Dedifferentiated amniotic fluid mesenchymal stem cell (primary cell): ENCODE measurements around the gene ASPDH.

ENCODE experiments used
- DNase-seq: peaks from one replicate; pipeline ENCODE4 v3.0.0-alpha.2; 2016; ENCODE audit errors: extremely low spot score

ASPDH gene

DNA sequence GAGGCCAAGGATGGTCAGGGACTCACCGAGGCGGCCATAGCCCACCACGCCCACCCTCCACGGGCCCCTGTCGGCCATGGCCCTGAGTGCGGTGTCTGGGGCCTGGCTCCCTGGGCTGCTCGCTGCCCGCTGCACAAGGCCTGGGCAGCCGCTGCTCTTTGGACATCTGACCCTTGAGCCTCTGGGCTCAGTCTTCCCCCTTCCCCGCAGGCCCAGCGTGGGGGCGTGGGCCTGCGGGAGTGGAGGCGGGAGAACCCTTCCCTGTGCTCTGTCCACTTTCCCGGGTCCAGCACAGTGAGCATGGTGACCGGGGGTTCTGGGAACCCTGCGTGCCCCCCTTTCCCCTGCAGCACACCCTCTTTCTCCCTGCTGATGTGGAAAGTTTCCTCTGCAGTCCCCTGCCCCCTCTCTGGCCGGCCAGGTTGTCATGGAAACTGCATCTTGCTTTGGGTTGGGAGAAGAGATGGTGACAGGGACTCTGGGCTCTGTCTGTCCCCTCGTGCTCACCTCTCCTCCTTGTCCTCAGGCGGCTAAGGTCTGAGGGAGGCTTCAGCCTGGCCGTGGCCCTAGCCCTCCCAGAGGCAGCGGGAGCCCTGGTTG, at the start of gene ASPDH:
TSS of gene ASPDH (minus strand) at position 168 of the 600 bp plus-strand sequence. CDS start at position 78, 90 bp downstream.
- DNase-seq, result no peak

DNA sequence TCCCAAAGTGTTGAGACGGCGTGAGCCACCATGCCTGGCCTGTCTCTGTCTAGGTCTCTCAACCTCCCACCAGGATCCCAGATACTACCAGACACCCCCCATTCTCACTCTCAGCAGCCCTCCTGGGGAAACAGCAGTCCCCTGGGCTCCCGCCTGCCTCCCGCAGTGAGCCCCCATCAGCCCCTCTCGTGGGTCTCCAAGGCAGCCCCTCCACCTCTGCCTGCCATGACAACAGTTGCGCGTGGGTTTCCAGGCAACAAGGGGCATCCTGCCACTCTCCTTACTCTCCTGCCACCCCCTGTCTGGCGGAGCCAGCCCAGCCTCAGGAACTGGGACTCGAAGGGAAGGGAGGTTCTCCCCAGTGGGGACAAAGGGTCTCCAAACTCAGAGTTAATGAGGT, 49.3 kb upstream of the ASPDH start:
- DNase-seq, result no peak

DNA sequence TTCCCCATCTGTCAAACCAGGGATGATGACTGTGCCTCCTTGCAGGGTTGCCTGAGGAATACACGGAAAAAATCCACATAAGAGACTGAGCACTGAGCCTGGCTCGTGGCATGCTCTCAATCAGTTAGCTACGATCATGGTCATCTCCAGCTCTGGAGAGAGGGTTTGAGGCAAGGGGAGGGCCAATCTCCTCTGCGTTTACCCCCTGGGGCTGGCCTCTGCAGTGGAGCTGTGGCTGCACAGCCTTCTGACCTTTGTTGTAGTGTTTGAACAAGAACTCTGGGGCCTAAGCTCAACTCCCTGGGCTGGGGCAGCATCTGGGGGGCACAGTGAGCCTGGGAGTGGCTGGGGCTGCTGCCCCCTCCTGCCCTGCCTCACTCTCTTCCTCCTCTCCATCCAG, 48.6 kb upstream of the ASPDH start:
- DNase-seq, result no peak

DNA sequence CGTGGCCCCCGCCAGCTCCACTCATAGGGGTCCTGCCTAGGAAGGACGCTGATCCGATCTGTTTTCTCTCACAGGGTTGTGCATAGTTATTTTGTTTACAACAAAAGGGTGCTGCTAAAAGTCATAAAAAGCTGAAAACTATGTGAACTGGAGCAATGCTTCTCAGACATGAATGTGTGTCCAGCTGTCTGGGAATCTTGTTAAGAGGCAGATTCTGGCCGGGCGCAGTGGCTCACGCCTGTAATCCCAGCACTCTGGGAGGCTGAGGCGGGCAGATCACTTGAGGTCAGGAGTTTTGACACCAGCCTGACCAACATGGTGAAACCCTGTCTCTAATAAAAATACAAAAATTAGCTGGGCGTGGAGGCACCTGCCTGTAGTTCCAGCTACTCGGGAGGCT, 45.9 kb upstream of the ASPDH start:
- DNase-seq, result no peak

DNA sequence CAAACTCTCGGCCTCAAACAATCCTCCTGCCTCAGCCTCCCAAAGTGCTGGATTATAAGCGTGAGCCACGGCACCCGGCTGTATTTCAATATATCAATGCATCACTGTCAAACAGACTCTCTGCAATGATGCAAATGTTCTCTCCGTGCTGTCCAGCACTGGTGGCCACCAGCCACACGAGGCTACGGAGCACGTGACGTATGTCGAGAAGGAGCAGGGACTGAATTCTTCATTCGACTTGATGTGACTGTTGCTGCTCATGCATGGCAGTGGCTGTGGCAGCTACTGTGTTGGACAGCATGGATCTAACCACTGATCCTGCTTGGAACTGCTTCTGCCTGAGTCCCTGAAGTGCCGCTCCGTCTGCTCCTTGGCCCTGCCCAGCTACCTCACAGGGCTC, 44.7 kb upstream of the ASPDH start:
- DNase-seq, result no peak

DNA sequence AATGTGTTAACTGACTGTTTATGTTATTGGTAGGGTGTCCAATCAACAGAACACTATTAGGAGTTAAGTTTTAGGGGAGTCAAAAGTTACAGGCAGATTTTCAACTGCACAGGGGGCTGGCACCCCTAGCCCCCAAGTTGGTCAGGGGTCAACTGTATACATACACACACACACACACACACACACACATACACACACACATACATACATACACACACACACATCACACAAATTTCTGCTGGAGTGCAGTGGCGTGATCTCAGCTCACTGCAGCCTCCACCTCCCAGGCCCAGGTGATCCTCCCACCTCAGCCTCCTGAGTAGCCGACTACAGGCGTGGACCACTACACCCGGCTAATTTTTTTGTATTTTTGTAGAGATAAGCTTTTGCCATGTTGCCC, 44.3 kb upstream of the ASPDH start:
- no peak for DNase-seq

DNA sequence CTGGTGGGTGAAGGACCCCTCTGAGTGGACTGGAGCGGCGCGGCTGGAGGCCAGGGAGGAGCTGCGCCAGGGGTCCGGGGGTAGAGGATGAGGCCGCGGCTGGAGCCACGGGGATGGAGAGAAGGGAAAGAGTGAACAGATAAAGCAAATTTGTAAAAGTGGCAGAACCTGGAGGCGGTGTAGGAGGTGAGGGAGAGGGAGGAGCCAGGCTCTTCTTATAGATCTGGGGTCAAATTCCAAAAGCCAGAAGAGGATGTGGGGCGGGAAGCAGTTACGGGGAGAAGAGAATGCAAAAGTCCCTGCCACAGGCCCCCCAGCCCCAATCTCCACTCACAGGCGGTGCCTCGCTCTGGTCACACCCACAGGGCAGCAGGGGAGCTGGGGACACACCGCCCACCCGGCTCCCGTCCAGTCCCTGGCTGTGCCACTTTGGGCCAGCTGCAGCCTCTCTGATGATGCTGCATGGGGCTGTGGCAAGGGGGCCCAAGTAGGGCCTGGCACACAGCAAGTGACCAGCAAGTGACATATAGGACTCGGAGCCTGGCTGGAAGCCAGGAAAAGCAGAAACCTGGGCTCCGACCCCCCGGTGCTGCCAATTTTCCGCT, 43.4 kb upstream of the ASPDH start:
- no peak for DNase-seq

DNA sequence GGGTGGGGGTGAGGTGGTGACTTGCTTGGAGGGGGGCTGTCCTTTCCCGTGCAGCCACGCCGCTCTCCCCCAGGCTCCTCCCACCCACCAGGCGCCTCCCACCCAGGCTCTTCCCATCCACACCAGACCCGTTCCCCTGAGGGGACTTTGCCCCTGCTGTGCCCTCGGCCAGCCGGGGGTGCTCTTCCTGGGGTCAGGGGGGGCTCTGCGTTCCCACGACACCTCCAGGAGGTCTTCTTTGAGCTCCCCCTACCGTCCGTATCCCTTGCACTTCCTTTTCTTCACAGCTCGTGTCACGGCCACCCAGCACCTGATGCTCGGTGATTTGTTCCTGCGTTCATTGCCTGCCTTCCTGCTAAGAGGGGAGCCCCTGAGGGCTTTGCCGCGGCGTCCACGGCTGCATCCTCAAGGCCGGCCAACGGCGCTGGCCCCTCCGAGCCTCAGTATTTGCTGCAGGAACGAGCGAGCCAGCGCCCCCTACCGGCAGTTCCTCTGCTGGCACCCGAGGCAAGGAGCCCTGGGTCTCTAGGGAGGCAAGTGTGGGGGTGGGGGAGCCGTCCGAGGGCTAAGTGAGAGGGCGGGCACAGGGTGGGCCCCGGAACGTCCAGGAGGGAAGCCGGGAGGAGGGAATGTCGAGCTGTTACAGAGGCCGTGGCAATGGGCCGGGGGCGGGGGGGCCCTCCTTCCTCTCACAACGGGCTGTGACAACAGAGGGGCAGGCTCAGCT, 42.7 kb upstream of the ASPDH start:
- DNase-seq, result peak; percentile 50

DNA sequence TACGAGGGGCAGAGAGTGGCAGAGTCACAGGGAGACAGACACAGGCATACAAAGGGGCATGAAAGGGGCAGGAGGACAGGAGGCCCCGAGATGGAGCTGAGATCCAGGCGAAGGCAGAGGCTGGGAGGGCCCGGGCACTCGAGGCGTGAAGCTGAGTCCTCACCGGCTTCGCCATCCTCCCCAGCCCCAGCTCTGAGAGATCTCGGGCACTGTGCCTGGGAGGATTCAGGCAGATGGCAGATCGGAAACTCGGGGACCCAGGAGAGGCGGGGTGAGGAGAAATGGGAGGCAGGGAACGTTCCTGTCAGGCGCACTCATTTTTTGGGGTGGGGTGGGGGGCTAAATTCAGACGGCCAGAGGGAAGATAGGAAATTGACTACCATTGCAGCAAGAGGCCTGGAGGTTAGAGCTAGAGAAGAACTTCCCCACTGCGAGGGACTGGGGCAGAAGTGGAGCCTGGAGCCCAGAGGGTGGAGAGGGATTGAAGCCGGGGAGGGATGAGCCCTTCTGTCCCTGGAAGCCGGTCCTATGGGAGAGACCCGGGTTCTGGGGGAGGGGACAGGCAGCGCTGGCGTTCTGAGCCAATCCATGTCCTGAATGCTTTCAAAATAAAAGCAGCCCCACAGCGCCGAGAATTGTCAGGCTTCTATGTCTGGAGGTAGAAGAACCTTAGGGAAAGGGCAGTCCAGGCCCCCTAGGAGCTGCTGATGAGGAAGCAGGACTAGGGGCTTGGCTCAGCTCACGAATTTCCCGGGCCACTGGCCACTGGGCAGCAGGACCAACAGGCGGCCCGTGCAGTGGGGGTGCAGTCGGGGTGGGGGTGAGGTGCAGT, 42.0 kb upstream of the ASPDH start:
- no peak for DNase-seq

DNA sequence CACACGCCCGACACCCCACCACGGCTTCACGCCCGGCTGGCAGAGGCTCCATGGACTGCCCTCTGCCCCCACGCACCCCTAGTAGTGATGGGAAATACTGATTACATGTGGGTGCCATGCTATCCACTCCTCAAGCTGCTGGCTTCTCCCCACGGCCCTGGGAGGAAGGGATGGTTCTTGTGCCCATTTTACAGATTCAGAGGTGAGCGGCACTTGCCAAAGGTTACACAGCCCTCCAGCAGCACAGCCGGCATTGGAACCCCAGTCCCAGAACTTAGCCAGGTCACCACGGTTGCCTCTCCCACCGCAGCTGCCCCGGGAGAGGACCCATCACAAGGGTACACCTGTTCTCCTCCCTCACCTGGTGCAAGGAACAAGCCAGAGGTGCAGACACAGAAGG, 41.3 kb upstream of the ASPDH start:
- DNase-seq, result no peak

DNA sequence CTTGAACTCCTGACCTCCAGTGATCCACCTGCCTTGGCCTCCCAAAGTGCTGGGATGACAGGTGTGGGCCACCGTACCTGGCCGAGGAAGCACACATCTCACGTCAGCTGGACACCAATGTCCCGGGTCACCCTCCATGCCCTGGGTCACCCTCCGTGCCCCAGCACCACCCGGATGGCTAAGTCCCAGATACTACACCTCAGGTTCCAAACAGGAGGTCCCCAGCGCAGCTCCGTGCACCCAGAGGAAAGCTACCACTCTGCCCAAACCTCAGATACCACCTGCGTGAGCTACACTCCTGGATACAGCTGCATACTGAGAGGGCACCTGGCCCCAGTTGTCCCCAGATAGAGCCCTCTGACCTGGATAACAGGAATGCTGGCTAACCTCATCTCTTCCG, 40.5 kb upstream of the ASPDH start:
- no peak for DNase-seq

DNA sequence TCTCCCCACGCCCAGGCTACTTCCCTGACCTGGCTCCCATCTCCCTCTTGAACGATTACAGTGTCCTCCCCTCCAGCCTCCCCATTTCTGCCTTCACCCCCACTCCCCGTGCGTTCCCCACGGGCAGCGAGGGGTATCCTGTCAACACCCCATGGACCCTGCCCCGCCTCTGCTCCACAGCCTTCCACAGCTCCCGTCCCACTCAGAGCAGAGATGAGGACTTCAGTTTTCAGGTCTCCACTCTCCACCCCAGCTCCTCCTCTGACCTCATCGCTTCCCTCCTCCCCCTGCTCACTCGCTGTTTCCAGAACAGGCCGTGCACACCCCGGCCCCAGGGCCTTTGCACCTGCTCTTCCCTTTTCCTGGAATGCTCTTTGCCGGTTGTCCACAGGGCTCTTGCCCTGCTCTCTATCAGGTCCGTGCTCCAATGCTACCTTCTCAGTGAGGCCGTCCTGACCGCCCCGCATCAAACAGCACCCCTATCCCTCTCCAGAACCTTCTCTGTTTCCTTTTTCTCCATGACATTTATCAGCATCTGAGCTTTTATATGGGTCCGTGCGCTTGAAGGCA, 39.5 kb upstream of the ASPDH start:
- no peak for DNase-seq

DNA sequence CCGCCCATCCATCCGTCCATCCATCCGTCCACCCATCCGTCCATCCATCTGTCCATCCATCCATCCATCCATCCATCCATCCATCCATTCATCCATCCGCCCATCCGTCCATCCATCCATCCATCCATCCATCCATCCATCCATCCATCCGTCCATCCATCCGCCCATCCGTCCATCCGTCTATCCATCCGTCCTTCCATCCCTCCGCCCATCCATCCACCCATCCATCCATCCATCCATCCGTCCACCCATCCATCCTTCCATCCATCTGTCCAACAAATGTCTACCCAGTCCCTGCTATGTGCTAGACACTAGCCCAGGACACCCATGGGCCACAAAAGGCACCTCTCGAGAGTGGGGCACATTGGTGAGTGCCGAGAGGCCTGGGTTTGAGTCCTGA, 38.8 kb upstream of the ASPDH start:
- DNase-seq, result no peak

DNA sequence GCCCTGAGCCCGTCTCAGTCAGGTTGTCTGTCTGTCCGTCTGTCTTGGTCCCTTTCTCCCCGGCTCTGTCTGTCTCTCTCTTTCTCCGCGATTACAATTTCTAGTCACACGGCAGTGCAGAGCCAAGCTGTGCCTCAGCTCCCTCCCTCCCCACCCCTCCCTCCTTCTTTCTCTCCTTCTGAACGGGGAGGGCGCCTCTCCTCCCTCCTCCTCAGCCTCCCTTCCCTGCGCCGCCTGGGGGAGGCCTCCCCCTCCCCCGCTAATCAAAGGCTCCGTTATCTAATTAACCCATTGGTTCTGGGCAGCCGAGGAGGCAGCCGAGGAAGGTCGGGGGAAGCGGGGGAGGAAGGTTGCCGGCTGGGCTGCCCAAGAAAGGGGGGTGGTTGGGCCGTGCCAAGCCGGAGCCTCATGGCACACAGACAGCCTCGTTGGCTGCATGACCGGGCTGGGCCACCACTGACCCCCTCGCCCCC, 38.0 kb upstream of the ASPDH start:
- DNase-seq, result no peak

DNA sequence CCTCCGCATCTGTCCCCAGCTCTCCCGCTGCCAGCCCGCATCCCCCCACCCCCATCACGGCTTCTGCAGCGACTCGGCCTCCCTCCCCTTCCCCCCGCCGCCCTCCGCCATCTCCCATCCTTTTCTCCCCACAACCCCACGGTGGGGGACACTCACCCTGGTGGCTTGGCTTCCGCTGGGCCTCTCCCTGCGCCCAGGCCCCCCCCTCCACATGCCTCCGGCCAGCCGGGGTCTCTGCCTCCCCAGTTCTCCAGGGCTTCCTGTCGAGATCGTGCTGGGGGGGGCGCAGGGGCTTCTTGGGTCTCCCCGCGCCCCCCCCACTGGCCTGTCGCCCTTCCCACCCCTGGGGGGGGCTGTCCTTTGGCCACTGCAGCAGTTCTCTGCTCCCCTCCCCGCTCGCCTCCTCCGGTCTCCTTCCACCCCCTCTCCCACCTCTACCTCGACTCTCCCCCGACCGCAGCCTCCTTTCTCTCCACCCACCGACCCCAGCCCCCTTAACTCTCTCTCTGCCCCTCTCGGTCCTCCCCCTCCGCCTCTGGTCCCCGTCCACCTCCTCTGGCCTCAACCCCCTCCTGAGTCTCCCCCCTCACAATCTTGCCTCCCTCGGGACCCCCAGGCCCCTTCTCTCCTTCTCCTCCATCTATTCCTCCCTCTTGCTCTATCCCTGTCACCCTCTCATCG, 37.5 kb upstream of the ASPDH start:
- no peak for DNase-seq

DNA sequence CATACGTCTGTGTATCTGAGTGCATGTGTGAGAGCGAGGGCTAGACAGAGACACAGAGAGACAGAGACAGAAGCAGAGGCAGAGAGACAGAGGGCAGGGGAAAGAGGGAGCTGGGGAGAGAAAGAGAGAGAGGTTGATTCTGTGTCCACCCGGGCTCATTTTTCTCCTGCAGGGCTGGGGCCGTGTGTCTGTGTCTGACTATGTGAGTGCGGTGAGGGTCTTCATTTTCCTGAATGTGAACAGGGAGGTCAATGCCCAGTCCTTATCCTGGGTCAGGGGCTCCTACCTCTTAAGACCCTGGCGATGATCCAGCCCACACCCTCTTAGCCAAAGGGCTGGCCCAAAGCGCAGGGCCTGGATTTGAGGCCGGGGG, 36.9 kb upstream of the ASPDH start:
- DNase-seq, result no peak

DNA sequence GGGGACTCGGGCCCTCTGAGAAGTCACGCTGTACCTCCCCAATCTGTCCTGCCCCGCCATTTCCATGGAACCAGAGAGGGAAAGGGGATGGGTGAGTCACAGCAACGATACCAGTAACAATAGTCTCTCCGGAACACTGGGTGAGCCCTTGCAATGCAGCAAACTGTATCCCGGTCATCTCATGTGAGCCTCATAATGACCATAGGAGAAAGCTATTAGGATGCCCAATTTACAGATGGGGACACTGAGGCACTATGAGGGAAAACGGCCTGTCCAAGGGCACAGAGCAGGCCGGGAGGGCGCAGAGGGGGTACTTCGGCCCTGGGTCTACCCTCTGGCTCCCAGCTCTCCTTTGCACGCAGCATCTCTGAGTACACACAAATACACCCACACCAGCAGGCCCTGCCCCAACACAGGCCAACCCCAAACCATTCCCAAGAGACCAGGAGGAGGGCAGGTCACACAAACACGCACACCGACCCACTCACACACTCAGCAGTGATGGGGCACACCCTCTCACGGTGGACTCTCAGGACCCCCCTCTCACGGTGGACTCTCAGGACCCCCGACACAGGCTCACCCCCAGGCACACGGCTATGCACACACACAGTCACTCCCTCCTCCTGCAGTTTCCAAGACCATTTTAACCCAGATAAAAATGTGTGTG, 36.3 kb upstream of the ASPDH start:
- no peak for DNase-seq

DNA sequence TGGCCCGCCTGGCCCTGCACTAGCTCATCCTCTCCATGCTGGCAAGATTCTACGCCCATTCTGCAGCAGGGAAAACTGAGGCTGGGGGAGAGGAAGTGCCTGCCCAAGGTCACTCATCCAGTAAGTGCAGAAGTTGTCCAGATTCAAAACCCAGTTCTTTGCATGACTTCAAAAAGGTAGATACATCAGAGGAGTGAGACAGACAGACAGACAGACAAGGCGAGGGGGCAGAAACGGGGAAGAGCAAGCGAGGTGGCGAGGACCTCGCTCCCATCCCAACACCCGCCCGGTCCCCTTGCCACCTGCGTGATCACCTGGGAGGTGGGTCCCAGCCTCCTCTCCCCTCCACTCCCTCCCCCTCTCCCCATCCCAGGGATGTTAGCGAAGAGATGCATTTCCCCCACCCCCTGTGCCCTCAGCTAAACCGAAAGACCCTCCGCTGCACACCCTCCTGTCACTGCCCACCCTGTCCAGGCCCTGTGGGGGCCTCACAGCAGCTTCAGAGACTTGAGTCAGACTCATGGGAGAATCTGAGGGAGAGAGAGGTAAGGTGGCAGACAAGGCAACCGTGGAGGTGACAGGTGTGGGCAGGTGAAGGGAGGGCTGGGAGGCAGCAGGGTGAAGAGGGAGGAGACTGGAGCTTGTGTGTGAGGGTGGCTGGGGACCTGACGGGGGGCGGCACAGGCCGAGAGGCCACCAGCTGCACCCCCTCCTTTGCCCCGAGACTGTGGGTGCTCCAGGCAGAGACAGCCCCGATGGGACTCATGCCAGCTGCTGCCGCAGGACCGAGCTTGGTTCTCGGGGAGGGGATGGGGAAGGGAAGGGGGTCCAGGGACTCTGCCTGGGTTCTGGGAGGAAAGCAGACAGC, 35.6 kb upstream of the ASPDH start:
- DNase-seq, result no peak

DNA sequence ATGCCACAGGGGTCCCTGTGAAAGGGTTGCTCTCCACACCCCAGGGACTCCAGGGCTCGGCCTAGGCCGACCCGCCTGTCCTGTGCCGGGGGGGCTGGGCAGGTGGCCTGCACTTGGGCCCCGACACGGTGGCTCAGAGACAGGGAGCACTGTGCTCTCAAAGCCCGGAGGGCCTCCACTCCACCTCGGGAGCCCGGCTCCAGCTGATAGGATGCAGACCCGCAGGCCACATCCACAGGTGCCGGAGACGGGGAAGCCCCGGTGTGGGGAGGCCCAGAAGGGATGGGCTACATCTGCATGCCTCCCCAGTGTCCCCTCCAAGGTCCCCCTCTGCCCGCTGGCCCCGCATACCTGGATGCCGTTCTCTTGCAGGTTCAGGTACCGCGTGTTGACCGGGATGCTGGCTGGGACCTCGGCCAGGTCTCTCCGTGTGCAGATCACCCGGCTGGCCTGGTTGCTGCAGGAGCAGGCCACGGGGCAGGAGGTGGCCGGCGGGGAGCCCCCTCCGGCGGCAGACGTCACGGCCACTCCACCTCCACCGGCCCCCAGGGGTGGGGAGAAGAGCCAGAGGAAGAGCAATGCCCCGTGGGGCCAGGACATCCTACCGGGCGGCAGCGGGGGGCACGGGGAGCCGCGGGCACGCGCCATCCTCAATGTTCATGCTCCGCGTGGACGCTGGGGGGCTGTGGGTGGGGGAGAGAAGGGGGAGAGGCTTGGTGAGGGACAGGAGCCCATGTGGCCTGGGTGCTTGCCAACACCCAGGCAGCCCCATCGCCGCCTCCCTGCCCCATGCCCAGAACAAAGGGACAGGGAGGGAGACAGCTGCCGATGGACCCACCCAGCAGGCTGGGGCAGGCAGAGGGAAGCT, 34.7 kb upstream of the ASPDH start:
- no peak for DNase-seq
